NCI-H1092 (cell line): Measurements from ENCODE around the gene PTGS1.
A peak's percentile ranks its signal among the peaks of the same experiment; 100 is the strongest.

ENCODE experiments used
- DNase-seq: peaks from one replicate; lab custom pipeline; 2025; lab: John Stamatoyannopoulos, UW

Gene PTGS1

GRCh38 chr9:122374885-122375420 is 4.1 kb downstream of the PTGS1 start:
- no peak for DNase-seq

DNA sequence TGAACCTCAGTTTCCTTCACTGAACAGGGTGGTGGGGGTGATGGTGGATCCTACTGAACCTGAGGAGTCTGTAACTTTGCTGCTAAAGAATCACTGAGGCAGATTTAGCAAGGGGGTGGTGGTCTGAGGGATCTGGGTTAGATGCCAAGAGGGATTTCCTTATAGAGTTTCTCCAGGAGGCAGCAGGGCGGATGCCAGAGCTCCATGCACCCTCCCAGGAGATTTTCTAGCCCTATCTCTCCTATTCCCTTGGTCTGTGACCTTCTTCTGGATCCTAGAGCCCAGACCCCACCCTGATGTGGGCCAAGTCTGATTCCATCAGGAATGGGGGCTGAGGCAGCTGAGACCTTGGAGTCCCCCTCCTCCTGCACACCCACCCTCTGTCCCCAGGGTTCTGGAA is 6.0 kb downstream of the PTGS1 start:
- DNase-seq, result no peak

GRCh38 chr9:122377241-122378164 is 6.7 kb downstream of the PTGS1 start:
- DNase-seq, result no peak

GRCh38 chr9:122378236-122378635 is 7.4 kb downstream of the PTGS1 start:
- DNase-seq, result no peak

DNA sequence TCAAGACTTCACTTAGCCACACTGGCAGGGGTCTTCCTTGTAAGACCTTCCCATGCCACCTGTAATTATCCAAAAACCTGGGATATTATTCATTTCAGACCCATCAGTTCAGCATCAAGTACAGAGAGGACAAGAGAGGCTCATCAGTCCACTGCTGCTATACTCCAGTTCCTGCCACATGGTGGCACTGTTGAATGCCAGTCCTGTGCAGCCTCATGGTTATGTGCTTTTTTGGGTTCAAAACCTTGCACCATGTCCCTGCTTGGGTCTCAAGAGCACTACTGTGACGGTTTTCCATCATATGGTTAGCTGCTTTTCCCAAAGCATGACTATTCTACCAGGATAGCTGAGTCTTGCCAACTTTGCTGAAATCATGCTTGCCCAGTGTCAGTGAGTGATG is 8.5 kb downstream of the PTGS1 start:
- no peak for DNase-seq

DNA sequence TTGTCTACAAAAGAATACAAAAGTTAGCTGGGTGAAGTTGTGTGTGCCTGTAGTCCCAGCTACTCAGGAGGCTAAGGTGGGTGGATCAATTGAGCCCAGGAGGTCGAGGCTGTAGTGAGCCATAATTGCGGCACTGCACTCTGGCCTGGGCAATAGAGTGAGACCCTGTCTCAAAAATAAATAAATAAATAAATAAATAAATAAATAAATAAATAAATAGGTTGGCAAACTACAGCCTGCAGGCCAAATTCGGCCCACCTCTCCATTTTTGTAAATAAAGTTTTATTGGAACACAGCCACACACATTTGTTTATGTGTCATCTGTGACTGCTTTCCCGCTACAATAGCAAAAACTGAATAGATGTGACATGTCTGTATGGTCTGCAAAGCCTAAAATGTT is 9.5 kb downstream of the PTGS1 start:
- no peak for DNase-seq

DNA sequence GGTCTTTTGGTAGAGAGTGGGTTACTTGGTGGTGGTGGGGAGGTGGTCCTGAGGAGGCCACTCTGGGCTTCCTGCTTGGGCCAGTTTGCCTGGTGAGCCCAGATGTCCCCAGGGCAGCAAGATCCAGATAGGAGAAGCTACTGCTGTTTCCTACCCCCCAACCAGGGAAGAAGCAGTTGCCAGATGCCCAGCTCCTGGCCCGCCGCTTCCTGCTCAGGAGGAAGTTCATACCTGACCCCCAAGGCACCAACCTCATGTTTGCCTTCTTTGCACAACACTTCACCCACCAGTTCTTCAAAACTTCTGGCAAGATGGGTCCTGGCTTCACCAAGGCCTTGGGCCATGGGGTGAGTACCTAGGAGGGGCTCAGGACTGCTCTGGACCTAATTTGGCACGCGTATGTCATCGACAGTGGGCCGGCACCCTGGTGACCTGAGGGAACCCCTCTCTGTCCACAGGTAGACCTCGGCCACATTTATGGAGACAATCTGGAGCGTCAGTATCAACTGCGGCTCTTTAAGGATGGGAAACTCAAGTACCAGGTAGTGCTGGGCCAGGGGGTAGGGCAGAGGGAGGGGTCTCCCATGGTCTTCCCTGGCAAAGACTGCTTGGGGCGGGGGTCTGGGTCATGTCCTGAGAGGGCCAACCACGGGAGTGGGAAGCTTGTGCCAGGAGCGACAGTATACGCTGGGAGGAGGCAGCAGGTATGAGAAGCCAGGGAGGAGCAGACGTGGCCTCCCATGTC is 10.6 kb downstream of the PTGS1 start:
- DNase-seq, result no peak

DNA sequence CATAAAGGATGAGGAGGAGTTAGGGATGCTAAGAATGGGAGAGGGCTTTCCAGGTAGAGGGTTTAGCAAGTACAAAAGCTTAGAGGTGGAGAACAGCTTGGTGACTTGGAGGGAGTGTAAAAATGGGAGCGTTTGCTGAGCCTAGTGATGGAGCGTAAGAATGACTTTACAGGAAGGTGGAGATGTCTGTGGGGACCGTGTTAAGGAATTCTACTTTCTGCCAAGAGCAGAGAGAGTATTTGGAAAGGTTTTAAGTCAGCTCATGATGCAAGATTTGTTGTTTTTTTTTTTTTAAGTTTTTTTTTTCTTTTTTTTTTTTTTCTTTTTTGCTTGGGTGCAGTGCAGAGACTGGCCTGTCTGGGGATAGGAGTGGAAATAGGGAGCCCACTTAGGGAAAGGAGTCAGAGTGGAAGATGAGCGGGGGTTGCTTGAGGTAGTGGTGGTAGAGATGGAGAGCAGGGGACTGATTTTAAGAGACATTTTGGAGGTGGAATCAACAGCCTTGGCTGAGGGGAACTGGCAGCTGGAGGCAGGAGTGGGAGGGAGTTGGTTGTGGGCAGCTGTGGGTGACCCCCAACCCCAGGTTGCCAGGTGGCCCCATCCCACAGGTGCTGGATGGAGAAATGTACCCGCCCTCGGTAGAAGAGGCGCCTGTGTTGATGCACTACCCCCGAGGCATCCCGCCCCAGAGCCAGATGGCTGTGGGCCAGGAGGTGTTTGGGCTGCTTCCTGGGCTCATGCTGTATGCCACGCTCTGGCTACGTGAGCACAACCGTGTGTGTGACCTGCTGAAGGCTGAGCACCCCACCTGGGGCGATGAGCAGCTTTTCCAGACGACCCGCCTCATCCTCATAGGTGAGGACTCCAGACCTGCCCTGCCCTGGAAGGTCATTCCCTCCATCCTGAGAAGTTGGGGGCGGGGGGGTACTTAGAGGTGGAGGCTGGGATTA is 12.4 kb downstream of the PTGS1 start:
- no peak for DNase-seq

GRCh38 chr9:122383992-122384461 is 13.2 kb downstream of the PTGS1 start:
- no peak for DNase-seq

DNA sequence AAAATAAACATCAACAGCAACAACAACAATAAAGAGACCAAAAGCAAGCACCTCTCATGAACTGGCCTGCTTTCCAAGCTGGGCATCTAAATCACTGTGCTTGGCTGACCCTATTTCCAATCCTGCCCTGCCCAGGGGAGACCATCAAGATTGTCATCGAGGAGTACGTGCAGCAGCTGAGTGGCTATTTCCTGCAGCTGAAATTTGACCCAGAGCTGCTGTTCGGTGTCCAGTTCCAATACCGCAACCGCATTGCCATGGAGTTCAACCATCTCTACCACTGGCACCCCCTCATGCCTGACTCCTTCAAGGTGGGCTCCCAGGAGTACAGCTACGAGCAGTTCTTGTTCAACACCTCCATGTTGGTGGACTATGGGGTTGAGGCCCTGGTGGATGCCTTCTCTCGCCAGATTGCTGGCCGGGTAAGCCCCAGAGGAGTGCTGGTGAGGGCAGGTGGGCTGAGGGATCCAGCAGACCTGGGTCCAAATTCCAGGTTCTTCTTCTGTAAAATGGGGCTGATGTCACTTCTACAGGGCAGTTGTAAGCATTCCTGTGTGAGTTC is 15.6 kb downstream of the PTGS1 start:
- DNase-seq, result no peak

- no peak for DNase-seq
Measured at GRCh38 chr9:122387536-122387935, 16.7 kb downstream of the PTGS1 start.

GRCh38 chr9:122389195-122389594 is 18.4 kb downstream of the PTGS1 start:
- no peak for DNase-seq

DNA sequence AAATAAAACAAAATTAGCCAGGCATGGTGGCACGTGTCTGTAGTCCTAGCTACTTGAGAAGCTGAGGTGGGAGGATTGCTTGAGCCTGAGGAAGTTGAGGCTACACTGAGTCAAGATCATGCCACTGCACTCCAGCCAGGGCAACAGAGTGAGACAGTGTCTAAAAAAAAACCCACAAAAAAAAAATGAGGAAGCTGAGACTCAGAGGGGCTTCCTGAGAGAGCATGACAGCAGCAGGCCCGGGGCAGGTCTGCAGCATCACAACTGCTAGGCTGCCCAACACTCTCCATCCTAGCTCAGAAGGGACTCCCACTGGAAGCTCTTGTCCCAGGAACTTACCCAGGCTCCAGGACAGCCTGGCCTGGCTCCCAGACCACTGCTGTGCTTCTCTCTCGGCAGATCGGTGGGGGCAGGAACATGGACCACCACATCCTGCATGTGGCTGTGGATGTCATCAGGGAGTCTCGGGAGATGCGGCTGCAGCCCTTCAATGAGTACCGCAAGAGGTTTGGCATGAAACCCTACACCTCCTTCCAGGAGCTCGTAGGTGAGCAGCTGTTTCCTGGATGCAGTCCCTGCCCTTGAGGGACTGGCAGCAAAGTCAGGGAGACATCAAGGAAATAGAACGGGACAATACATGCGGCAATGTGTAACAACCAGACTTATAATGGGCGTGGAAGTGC is 19.1 kb downstream of the PTGS1 start:
- DNase-seq, result peak; percentile 11

GRCh38 chr9:122392284-122392683 is 21.5 kb downstream of the PTGS1 start:
- no peak for DNase-seq

GRCh38 chr9:122392714-122393113 is 21.9 kb downstream of the PTGS1 start:
- DNase-seq, result no peak

DNA sequence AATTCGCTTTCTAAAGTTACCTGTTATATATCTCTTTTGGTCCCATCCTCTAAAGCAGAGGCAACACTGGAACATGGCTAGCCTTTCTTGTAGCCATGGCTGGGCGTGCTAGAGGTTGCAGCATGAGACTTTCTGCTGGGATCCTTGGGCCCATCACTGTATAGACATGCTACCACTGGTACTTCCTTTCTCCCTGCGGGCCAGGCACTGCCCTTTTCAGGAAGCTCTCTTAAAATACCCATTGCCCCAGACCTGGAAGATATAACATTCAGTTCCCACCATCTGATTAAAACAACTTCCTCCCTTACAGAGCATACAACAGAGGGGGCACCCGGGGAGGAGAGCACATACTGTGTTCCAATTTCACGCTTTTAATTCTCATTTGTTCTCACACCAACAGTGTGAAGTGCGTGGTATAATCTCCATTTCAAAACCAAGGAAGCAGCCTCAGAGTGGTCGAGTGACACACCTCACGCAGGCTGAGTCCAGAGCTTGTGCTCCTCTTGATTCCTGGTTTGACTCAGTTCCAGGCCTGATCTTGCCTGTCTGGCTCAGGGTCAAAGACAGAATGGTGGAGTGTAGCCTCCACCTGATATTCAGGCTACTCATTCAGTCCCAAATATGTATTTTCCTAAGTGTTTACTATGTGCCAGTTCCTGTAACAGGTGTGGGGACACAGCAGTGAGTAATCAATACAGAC is 22.6 kb downstream of the PTGS1 start:
- no peak for DNase-seq

GRCh38 chr9:122394265-122395125 is 23.7 kb downstream of the PTGS1 start:
- no peak for DNase-seq

DNA sequence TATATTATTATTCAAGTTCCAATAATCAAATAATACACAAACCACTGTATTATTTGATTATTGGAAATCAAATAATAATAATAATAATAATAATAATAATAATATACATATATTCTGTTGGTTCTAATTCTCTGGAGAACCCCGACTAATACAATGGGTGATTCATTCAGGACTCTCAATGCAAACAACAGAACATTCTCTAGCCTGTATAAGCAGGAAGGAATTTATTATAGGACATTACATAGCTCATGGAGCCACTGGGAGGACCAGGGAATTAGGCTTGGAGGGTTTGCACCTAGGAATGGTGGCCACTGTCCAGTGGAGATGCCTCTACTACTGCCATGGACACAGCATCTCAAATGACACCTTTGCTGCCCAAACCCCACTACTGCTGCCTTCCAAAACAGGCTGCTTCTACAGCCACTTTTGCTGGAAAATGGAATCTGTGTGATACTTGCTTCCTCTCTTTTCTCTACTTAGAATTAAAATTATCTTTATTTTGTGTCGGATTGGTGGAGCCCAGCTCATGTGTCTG is 25.9 kb downstream of the PTGS1 start:
- no peak for DNase-seq

- DNase-seq, result no peak
Measured at GRCh38 chr9:122397749-122398148, 26.9 kb downstream of the PTGS1 start.
